GM13976 (cell line): ENCODE results near the gene TMPRSS13.
"Not testable (repeated sequence)": the region's sequence is repeated elsewhere in the genome, so short reads cannot be mapped to it uniquely, and the experiment has no call there.

Experiments
- DNase-seq: peaks from one replicate; pipeline ENCODE4 v3.0.0; 2012; ENCODE audit warnings: low spot score
- CTCF ChIP-seq: IDR thresholded peaks from 2 replicates; pipeline ENCODE4 v1.5.1; 2012; ENCODE audit warnings: borderline replicate concordance, mild to moderate bottlenecking; ENCODE audit not compliant: insufficient read depth; ENCODE audit errors: extremely low read depth, missing control alignments, control extremely low read depth
- in situ Hi-C: fragments of 300-500 bp; cut with MboI; formaldehyde crosslinking; loops from one replicate; pipeline ENCODE4 v1.12.0; 2022; ENCODE audit warnings: low sequenced_read_pairs, mixed read lengths, inconsistent platforms; ENCODE audit not compliant: unreplicated experiment

TMPRSS13 gene

GRCh38 chr11:117930668-117931330 lies 1.6 kb upstream of the TMPRSS13 start:
- no peak for DNase-seq
- in situ Hi-C loops, result no loop called here
- TF ChIP-seq CTCF, result no peak

GRCh38 chr11:117929916-117930570 lies 841 bp upstream of the TMPRSS13 start:
- no peak for DNase-seq
- in situ Hi-C loops, result no loop called here
- TF ChIP-seq CTCF, result no peak

- in situ Hi-C loops, result no loop called here
- DNase-seq, result no peak
- no peak for TF ChIP-seq CTCF
Measured at GRCh38 chr11:117928446-117929141, 608 bp downstream of the TMPRSS13 start.

- no peak for DNase-seq
- no peak for TF ChIP-seq CTCF
- in situ Hi-C loops, result no loop called here
Measured at GRCh38 chr11:117927926-117928325, 1.3 kb downstream of the TMPRSS13 start.

- DNase-seq, in situ Hi-C loops: not testable (repeated sequence)
Measured at GRCh38 chr11:117926166-117926565, 3.0 kb downstream of the TMPRSS13 start.

- in situ Hi-C loops, result no loop called here
- TF ChIP-seq CTCF, result no peak
- no peak for DNase-seq
Measured at GRCh38 chr11:117925198-117925925, 3.8 kb downstream of the TMPRSS13 start.
